SK-N-SH (cell line): ENCODE results near the gene PFKFB2.

Experiments used
- CHD2 ChIP-seq: fragments of 150-350 bp; IDR thresholded peaks from 2 replicates; pipeline ENCODE4 v1.6.1; 2018; ENCODE audit warnings: low read length; ENCODE audit not compliant: partially characterized antibody
- ELF1 ChIP-seq: IDR thresholded peaks from 2 replicates; pipeline ENCODE4 v1.4.0; 2012
- EP300 ChIP-seq, 2 experiments: IDR thresholded peaks; 2 replicates each; pipeline versions ENCODE4 v1.4.0 to v1.6.1; 2012; ENCODE audit warnings: borderline replicate concordance in 1 of 2, low read depth in 1 of 2, low read length in 1 of 2
- EZH2phosphoT487 ChIP-seq: fragments of 200-600 bp; sonication (generic); IDR thresholded peaks from 2 replicates; pipeline ENCODE4 v1.6.1; 2017; ENCODE audit warnings: low read depth, mixed run types, mild to moderate bottlenecking, antibody characterized with exemption, moderate library complexity, borderline replicate concordance
- GABPA ChIP-seq: IDR thresholded peaks from 2 replicates; pipeline ENCODE4 v1.4.0; 2012; ENCODE audit warnings: low read depth, mild to moderate bottlenecking
- GATA2 ChIP-seq: sonication (generic); formaldehyde crosslinking; IDR thresholded peaks from 2 replicates; pipeline ENCODE4 v1.5.0; 2020; ENCODE audit warnings: mild to moderate bottlenecking, missing genetic modification reagents
- POLR2AphosphoS5 ChIP-seq: IDR thresholded peaks from 2 replicates; pipeline ENCODE4 v1.6.1; 2012; ENCODE audit warnings: low read depth, low read length
- SMC3 ChIP-seq: IDR thresholded peaks from 2 replicates; pipeline ENCODE4 v1.6.1; 2012; ENCODE audit warnings: low read depth, low read length, improper control_type of control experiment
- TF ChIP-seq, protein P1 (sequence below): fragments of 200-600 bp; sonication (generic); IDR thresholded peaks from 2 replicates; pipeline ENCODE4 v1.6.1; 2017; ENCODE audit warnings: antibody characterized with exemption, mild to moderate bottlenecking, moderate library complexity
- TF ChIP-seq, protein P2 (sequence below): fragments of 150-350 bp; IDR thresholded peaks from 2 replicates; pipeline ENCODE4 v1.6.1; 2017; ENCODE audit warnings: antibody characterized with exemption, low read length, low read depth, borderline replicate concordance

DNA sequence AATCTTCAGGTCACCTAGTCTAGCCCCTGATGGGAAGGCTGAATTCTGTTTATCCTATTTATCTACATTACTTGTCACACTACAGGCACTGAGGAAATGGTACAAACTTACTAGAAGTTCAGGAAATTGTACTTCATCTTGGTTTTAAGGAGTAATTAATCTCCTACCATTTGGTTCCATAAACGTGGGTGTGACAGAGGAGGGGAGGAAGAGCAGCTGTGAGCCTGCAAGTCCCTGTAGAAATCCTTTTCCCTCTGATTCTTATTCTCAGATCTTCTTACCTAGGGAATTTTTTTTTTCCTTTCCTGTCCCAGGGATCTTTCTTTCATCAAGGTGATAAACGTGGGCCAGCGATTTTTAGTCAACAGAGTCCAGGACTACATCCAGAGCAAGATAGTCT lies 14.1 kb downstream of the PFKFB2 start:
- TF ChIP-seq GABPA (no peak), EZH2phosphoT487 (no peak), ELF1 (no peak), SMC3 (no peak), CHD2 (no peak), EP300 (IDR thresholded peaks at IDR 0.05; ENCODE audit: borderline replicate concordance in 1 of 2, low read depth in 1 of 2, low read length in 1 of 2) (no peak), POLR2AphosphoS5 (no peak), GATA2 (no peak)
- TF ChIP-seq, protein P1, sequence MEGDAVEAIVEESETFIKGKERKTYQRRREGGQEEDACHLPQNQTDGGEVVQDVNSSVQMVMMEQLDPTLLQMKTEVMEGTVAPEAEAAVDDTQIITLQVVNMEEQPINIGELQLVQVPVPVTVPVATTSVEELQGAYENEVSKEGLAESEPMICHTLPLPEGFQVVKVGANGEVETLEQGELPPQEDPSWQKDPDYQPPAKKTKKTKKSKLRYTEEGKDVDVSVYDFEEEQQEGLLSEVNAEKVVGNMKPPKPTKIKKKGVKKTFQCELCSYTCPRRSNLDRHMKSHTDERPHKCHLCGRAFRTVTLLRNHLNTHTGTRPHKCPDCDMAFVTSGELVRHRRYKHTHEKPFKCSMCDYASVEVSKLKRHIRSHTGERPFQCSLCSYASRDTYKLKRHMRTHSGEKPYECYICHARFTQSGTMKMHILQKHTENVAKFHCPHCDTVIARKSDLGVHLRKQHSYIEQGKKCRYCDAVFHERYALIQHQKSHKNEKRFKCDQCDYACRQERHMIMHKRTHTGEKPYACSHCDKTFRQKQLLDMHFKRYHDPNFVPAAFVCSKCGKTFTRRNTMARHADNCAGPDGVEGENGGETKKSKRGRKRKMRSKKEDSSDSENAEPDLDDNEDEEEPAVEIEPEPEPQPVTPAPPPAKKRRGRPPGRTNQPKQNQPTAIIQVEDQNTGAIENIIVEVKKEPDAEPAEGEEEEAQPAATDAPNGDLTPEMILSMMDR, result no peak
- TF ChIP-seq, protein P2, sequence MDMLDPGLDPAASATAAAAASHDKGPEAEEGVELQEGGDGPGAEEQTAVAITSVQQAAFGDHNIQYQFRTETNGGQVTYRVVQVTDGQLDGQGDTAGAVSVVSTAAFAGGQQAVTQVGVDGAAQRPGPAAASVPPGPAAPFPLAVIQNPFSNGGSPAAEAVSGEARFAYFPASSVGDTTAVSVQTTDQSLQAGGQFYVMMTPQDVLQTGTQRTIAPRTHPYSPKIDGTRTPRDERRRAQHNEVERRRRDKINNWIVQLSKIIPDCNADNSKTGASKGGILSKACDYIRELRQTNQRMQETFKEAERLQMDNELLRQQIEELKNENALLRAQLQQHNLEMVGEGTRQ, result no peak
